PFSK-1 (cell line): ENCODE data around the gene PWWP2B.

Experiments
- POLR2AphosphoS5 ChIP-seq: IDR thresholded peaks from 2 replicates; pipeline ENCODE4 v1.6.1; 2012; ENCODE audit warnings: low read depth, mild to moderate bottlenecking, control low read depth, low read length, moderate library complexity
- SIN3A ChIP-seq: IDR thresholded peaks from 2 replicates; pipeline ENCODE4 v1.6.1; 2012; ENCODE audit warnings: mild to moderate bottlenecking, low read length, moderate library complexity, borderline replicate concordance; ENCODE audit not compliant: insufficient read depth
- TAF1 ChIP-seq: IDR thresholded peaks from 2 replicates; pipeline ENCODE4 v1.6.1; 2012; ENCODE audit warnings: low read length, control low read depth, borderline replicate concordance; ENCODE audit not compliant: insufficient read depth
- TF ChIP-seq, protein P1 (sequence below), 2 experiments: IDR thresholded peaks; 2 replicates each; pipeline versions ENCODE4 v1.6.1 to v1.8.0; 2011 to 2012; ENCODE audit warnings: low read depth in 2 of 2, low read length in 2 of 2, control low read depth in 1 of 2, inconsistent platforms in 1 of 2, mild to moderate bottlenecking in 1 of 2, moderate library complexity in 1 of 2; ENCODE audit not compliant: insufficient read depth in 1 of 2

DNA sequence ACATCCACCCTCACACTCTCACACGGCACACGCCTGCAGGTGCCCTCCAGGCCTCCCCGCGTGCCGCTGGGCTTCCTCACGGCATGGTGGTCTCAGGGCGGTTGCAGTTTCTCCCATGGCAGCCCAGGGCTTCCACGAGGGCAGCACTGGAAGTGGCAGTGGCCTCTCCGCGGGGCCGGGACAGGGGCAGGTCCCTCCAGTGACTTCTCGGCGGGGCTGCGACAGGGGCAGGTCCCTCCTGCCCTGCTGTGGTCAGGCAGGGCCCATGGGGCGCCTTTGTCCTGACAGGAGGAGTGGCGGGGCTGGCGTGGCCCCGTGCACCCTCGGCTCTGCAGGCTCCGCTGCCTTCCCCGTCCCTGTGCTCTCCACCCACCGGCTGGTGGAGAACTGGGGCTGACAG is 19.0 kb downstream of the PWWP2B start:
- TF ChIP-seq TAF1 (no peak), POLR2AphosphoS5 (no peak), SIN3A (no peak)
- TF ChIP-seq, protein P1, sequence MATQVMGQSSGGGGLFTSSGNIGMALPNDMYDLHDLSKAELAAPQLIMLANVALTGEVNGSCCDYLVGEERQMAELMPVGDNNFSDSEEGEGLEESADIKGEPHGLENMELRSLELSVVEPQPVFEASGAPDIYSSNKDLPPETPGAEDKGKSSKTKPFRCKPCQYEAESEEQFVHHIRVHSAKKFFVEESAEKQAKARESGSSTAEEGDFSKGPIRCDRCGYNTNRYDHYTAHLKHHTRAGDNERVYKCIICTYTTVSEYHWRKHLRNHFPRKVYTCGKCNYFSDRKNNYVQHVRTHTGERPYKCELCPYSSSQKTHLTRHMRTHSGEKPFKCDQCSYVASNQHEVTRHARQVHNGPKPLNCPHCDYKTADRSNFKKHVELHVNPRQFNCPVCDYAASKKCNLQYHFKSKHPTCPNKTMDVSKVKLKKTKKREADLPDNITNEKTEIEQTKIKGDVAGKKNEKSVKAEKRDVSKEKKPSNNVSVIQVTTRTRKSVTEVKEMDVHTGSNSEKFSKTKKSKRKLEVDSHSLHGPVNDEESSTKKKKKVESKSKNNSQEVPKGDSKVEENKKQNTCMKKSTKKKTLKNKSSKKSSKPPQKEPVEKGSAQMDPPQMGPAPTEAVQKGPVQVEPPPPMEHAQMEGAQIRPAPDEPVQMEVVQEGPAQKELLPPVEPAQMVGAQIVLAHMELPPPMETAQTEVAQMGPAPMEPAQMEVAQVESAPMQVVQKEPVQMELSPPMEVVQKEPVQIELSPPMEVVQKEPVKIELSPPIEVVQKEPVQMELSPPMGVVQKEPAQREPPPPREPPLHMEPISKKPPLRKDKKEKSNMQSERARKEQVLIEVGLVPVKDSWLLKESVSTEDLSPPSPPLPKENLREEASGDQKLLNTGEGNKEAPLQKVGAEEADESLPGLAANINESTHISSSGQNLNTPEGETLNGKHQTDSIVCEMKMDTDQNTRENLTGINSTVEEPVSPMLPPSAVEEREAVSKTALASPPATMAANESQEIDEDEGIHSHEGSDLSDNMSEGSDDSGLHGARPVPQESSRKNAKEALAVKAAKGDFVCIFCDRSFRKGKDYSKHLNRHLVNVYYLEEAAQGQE (IDR thresholded peaks at IDR 0.05; ENCODE audit: insufficient read depth in 1 of 2, low read depth in 2 of 2, low read length in 2 of 2): no peak
